CD8-positive, alpha-beta memory T cell (primary cell): ENCODE measurements around the gene PRR7. TPM values are rescaled to one million over a fixed set of nuclear protein-coding genes. Genes with fewer than 3 reads are reported as not detected.
A peak's percentile ranks its signal among the peaks of the same experiment; 100 is the strongest.

Experiments used
- CTCF ChIA-PET: fragments of 350-600 bp; sonication (Branson Sonifier 250); formaldehyde crosslinking; loops from one replicate; lab custom pipeline; 2021; ENCODE audit warnings: antibody characterized with exemption; lab: Charles Lee
- POLR2A ChIA-PET: fragments of 350-600 bp; sonication (Branson Sonifier 250); formaldehyde crosslinking; loops from one replicate; lab custom pipeline; 2021; ENCODE audit warnings: antibody characterized with exemption; lab: Charles Lee
- DNase-seq, 5 donors: peaks; one replicate each; pipeline versions ENCODE4 v3.0.0 to v3.0.0-alpha.2; 2020 to 2022; ENCODE audit warnings: mixed read lengths in 1 of 5
- H3K27ac ChIP-seq: one replicate; pipeline ENCODE4 v1.7.0; 2013; ENCODE audit warnings: low read depth, mild to moderate bottlenecking, low read length, moderate library complexity
- H3K27me3 ChIP-seq: 2 replicates; pipeline ENCODE4 v1.7.0; 2013; ENCODE audit warnings: low read length, mild to moderate bottlenecking; ENCODE audit not compliant: insufficient read depth, poor library complexity, severe bottlenecking
- H3K36me3 ChIP-seq: 2 replicates; pipeline ENCODE4 v1.7.0; 2013; ENCODE audit warnings: mild to moderate bottlenecking, low read length, moderate library complexity; ENCODE audit not compliant: insufficient read depth
- H3K4me1 ChIP-seq: 2 replicates; pipeline ENCODE4 v1.7.0; 2013; ENCODE audit warnings: mild to moderate bottlenecking, low read length, moderate library complexity; ENCODE audit not compliant: insufficient read depth
- H3K4me3 ChIP-seq: 2 replicates; pipeline ENCODE4 v1.7.0; 2013; ENCODE audit warnings: mild to moderate bottlenecking, low read length
- H3K9me3 ChIP-seq: 2 replicates; pipeline ENCODE4 v1.7.0; 2013; ENCODE audit warnings: mild to moderate bottlenecking, low read length
- H3K27ac Mint-ChIP-seq, 8 donors: one replicate each; pipeline ENCODE4 v1.8.0; 2020 to 2021; ENCODE audit warnings: mixed read lengths in 8 of 8, mild to moderate bottlenecking in 6 of 8, inconsistent platforms in 3 of 8, moderate library complexity in 3 of 8
- H3K27me3 Mint-ChIP-seq, 2 donors: one replicate each; pipeline ENCODE4 v1.8.0; 2020 to 2021; ENCODE audit warnings: mixed read lengths in 2 of 2, mild to moderate bottlenecking in 1 of 2, moderate library complexity in 1 of 2
- H3K36me3 Mint-ChIP-seq, 3 donors: one replicate each; pipeline ENCODE4 v1.8.0; 2020 to 2021; ENCODE audit warnings: mixed read lengths in 3 of 3, inconsistent platforms in 1 of 3, mild to moderate bottlenecking in 1 of 3
- H3K4me1 Mint-ChIP-seq, 3 donors: one replicate each; pipeline ENCODE4 v1.8.0; 2020 to 2021; ENCODE audit warnings: mixed read lengths in 3 of 3, inconsistent platforms in 1 of 3, mild to moderate bottlenecking in 1 of 3
- H3K4me3 Mint-ChIP-seq, 7 donors: one replicate each; pipeline ENCODE4 v1.8.0; 2020 to 2021; ENCODE audit warnings: mixed read lengths in 7 of 7, mild to moderate bottlenecking in 6 of 7, moderate library complexity in 4 of 7, inconsistent platforms in 2 of 7
- H3K9me3 Mint-ChIP-seq, 5 donors: one replicate each; pipeline ENCODE4 v1.8.0; 2020 to 2022; ENCODE audit warnings: mixed read lengths in 5 of 5, mild to moderate bottlenecking in 3 of 5, moderate library complexity in 2 of 5, inconsistent platforms in 1 of 5
- polyA plus RNA-seq: library from polyadenylated mRNA; unstranded; fragments of 300-500 nt; fragmentation: Illumina TruSeq; gene quantifications from one replicate; pipeline ENCODE4 v1.2.3, GENCODE V29; 2021
- total RNA-seq, 2 experiments: library from RNA; stranded (reverse); gene quantifications; one replicate each; pipeline ENCODE4 v1.2.3, GENCODE V29; 2021

Gene PRR7
- total and polyA plus RNA-seq, 3 experiments from 2014 or later: 14.7 to 22.1 (median 15.3) TPM

GRCh38 chr5:177496727-177497291, 50.2 kb downstream of the PRR7 start:
- Histone ChIP-seq H3K27ac (peak overlapping the region; percentile 69), H3K9me3 (no peaks in the 10 kb centered on the region), H3K4me3 (peak overlapping the region; percentile 81), H3K36me3 (no peaks in the 10 kb centered on the region), H3K27me3 (no peaks in the 10 kb centered on the region), H3K4me1 (peaks cover 22% of the 10 kb centered on the region)
- POLR2A ChIA-PET: interaction anchor here (0.6 to 1.8 kb wide), 6 partner anchors 8 to 107 kb away, joined by 3 to 15 read pairs (median 5); no protein-coding TSS in a partner anchor
- Mint-ChIP-seq H3K9me3 (no peaks in the 10 kb centered on the region), H3K27me3 (peaks cover 0 to 2% of the 10 kb centered on the region in 2 donors), H3K36me3 (peaks cover 0 to 7% (median 4%) of the 10 kb centered on the region in 3 donors), H3K27ac (no peak overlapping the region), H3K4me1 (peaks cover 13 to 42% (median 23%) of the 10 kb centered on the region in 3 donors), H3K4me3 (peak overlapping the region in 5 of 7 donors; percentile 38 to 89 (median 54))
- CTCF ChIA-PET: interaction anchor here (0.7 to 12.2 kb wide), 13 partner anchors 20 to 188 kb away, joined by 3 to 116 read pairs (median 4); partner anchors contain the start of genes DDX41 and LMAN2
- no peak for DNase-seq

- peaks cover 0 to 2% of the 10 kb centered on the region in 2 donors for H3K27me3 Mint-ChIP-seq
- DNase-seq: peak; percentile 89 to 95 (median 90)
- H3K4me3 ChIP-seq: peak within 1 kb of the TSS; percentile 81
- H3K36me3 Mint-ChIP-seq: peaks cover 0 to 7% (median 3%) of the 10 kb centered on the region in 3 donors
- H3K4me1 Mint-ChIP-seq: peaks cover 13 to 42% (median 23%) of the 10 kb centered on the region in 3 donors
- ChIA-PET CTCF (interaction anchor here (0.7 to 12.2 kb wide), 13 partner anchors 19 to 189 kb away, joined by 3 to 116 read pairs (median 4); partner anchors contain the start of genes DDX41 and LMAN2), POLR2A (interaction anchor here (0.6 to 1.8 kb wide), 7 partner anchors 9 to 108 kb away, joined by 3 to 15 read pairs (median 5); no protein-coding TSS in a partner anchor)
- H3K4me1 ChIP-seq: peaks cover 22% of the 10 kb centered on the region
- H3K9me3 Mint-ChIP-seq: no peaks in the 10 kb centered on the region
- H3K27ac Mint-ChIP-seq: peak within 1 kb of the TSS in 7 of 8 donors; percentile 0 to 91 (median 75)
- no peaks in the 10 kb centered on the region for H3K36me3 ChIP-seq
- H3K4me3 Mint-ChIP-seq: peak within 1 kb of the TSS; percentile 69 to 89 (median 86)
- peak within 1 kb of the TSS; percentile 69 for H3K27ac ChIP-seq
- H3K27me3 ChIP-seq: no peaks in the 10 kb centered on the region
- no peaks in the 10 kb centered on the region for H3K9me3 ChIP-seq
Measured at GRCh38 chr5:177497292-177498012, 50.8 kb downstream of the PRR7 start, which contains the start of gene PDLIM7. Gene PDLIM7, minus strand, starts transcription at chr5:177497604. Its CDS starts 1,092 bp downstream, at chr5:177496512.

- Histone ChIP-seq H3K27ac (peak overlapping the region; percentile 51), H3K4me1 (peaks cover 22% of the 10 kb centered on the region), H3K27me3 (no peaks in the 10 kb centered on the region), H3K9me3 (no peaks in the 10 kb centered on the region), H3K4me3 (peak overlapping the region; percentile 81), H3K36me3 (no peaks in the 10 kb centered on the region)
- POLR2A ChIA-PET: interaction anchor here (1.0 to 1.8 kb wide), 5 partner anchors 26 to 109 kb away, joined by 4 to 15 read pairs (median 5); no protein-coding TSS in a partner anchor
- peaks cover 0 to 2% of the 10 kb centered on the region in 2 donors for H3K27me3 Mint-ChIP-seq
- no peaks in the 10 kb centered on the region for H3K36me3 Mint-ChIP-seq
- CTCF ChIA-PET: interaction anchor here (0.8 to 12.2 kb wide), 12 partner anchors 18 to 190 kb away, joined by 3 to 116 read pairs (median 4); partner anchors contain the start of genes DDX41 and LMAN2
- no peaks in the 10 kb centered on the region for H3K9me3 Mint-ChIP-seq
- DNase-seq: peak in 1 of 5 donors; percentile 30
- peaks cover 13 to 41% (median 21%) of the 10 kb centered on the region in 3 donors for H3K4me1 Mint-ChIP-seq
- peak overlapping the region in 7 of 8 donors; percentile 0 to 91 (median 75) for H3K27ac Mint-ChIP-seq
- H3K4me3 Mint-ChIP-seq: peak overlapping the region; percentile 69 to 89 (median 86)
Measured at GRCh38 chr5:177498013-177498787, 51.6 kb downstream of the PRR7 start.

GRCh38 chr5:177499842-177500241, 53.2 kb downstream of the PRR7 start:
- no peak for DNase-seq
- ChIA-PET POLR2A (no interaction called here), CTCF (interaction anchor here (0.9 to 12.2 kb wide), 10 partner anchors 10 to 190 kb away, joined by 3 to 116 read pairs (median 11); partner anchors contain the start of gene MXD3)
- H3K27me3 ChIP-seq: no peaks in the 10 kb centered on the region
- no peak overlapping the region for H3K4me3 ChIP-seq
- Mint-ChIP-seq H3K27ac (peak overlapping the region in 3 of 8 donors; percentile 26 to 96 (median 64)), H3K4me3 (peak overlapping the region in 6 of 7 donors; percentile 13 to 87 (median 42)), H3K36me3 (no peaks in the 10 kb centered on the region), H3K9me3 (no peaks in the 10 kb centered on the region), H3K27me3 (peaks cover 0 to 2% of the 10 kb centered on the region in 2 donors), H3K4me1 (peaks cover 13 to 33% (median 21%) of the 10 kb centered on the region in 3 donors)
- H3K27ac ChIP-seq: no peak overlapping the region
- H3K4me1 ChIP-seq: peaks cover 22% of the 10 kb centered on the region
- no peaks in the 10 kb centered on the region for H3K9me3 ChIP-seq
- H3K36me3 ChIP-seq: no peaks in the 10 kb centered on the region

GRCh38 chr5:177500685-177501522, 54.3 kb downstream of the PRR7 start:
- POLR2A ChIA-PET: interaction anchor here (0.6 to 1.5 kb wide), 4 partner anchors 75 to 118 kb away, joined by 3 to 4 read pairs (median 3); no protein-coding TSS in a partner anchor
- Mint-ChIP-seq H3K4me1 (peaks cover 13 to 25% (median 20%) of the 10 kb centered on the region in 3 donors), H3K27me3 (peaks cover 0 to 2% of the 10 kb centered on the region in 2 donors), H3K36me3 (no peaks in the 10 kb centered on the region), H3K27ac (peak overlapping the region in 3 of 8 donors; percentile 4 to 87 (median 73)), H3K4me3 (peak overlapping the region in 2 of 7 donors; percentile 23 to 34), H3K9me3 (no peaks in the 10 kb centered on the region)
- Histone ChIP-seq H3K4me1 (peaks cover 21% of the 10 kb centered on the region), H3K27me3 (no peaks in the 10 kb centered on the region), H3K9me3 (no peaks in the 10 kb centered on the region), H3K4me3 (no peak overlapping the region), H3K36me3 (no peaks in the 10 kb centered on the region), H3K27ac (no peak overlapping the region)
- CTCF ChIA-PET: interaction anchor here (0.6 to 12.2 kb wide), 37 partner anchors 8 to 191 kb away, joined by 3 to 116 read pairs (median 4); partner anchors contain the start of genes GRK6 and MXD3
- peak; percentile 71 to 87 (median 80) for DNase-seq

- Histone ChIP-seq H3K36me3 (no peaks in the 10 kb centered on the region), H3K4me3 (no peak overlapping the region), H3K27me3 (no peaks in the 10 kb centered on the region), H3K9me3 (no peaks in the 10 kb centered on the region), H3K4me1 (peaks cover 15% of the 10 kb centered on the region), H3K27ac (no peak overlapping the region)
- ChIA-PET POLR2A (interaction anchor here (0.8 to 1.5 kb wide), 3 partner anchors 76 to 113 kb away, joined by 3 to 4 read pairs (median 3); no protein-coding TSS in a partner anchor), CTCF (interaction anchor here (0.7 to 12.2 kb wide), 33 partner anchors 9 to 192 kb away, joined by 3 to 116 read pairs (median 4); partner anchors contain the start of genes GRK6 and MXD3)
- Mint-ChIP-seq H3K36me3 (no peaks in the 10 kb centered on the region), H3K4me1 (peaks cover 13 to 18% (median 16%) of the 10 kb centered on the region in 3 donors), H3K9me3 (no peaks in the 10 kb centered on the region), H3K4me3 (no peak overlapping the region), H3K27ac (peak overlapping the region in 2 of 8 donors; percentile 2 to 9), H3K27me3 (peaks cover 0 to 2% of the 10 kb centered on the region in 2 donors)
- no peak for DNase-seq
Measured at GRCh38 chr5:177501874-177502678, 55.5 kb downstream of the PRR7 start.
